KMS-11 (cell line): ENCODE measurements around the gene SPATA31E1.
A peak's percentile ranks its signal among the peaks of the same experiment; 100 is the strongest.
"Not testable (repeated sequence)": the region's sequence is repeated elsewhere in the genome, so short reads cannot be mapped to it uniquely, and the experiment has no call there.

Experiments
- H2AFZ ChIP-seq: fragments of 200-600 bp; sonication (generic); 2 replicates; pipeline ENCODE4 v1.6.1; 2016; ENCODE audit warnings: antibody characterized with exemption, mixed run types, low read depth
- H3K27ac ChIP-seq: fragments of 200-600 bp; sonication (generic); 2 replicates; pipeline ENCODE4 v1.6.1; 2016; ENCODE audit warnings: mild to moderate bottlenecking, mixed run types
- H3K27me3 ChIP-seq: fragments of 200-600 bp; sonication (generic); 2 replicates; pipeline ENCODE4 v1.6.1; 2017; ENCODE audit warnings: mild to moderate bottlenecking, low read depth, mixed run types, moderate library complexity; ENCODE audit not compliant: insufficient read depth
- H3K36me3 ChIP-seq: fragments of 200-600 bp; sonication (generic); 2 replicates; pipeline ENCODE4 v1.6.1; 2017; ENCODE audit warnings: mild to moderate bottlenecking, mixed run types; ENCODE audit not compliant: insufficient read depth
- H3K4me1 ChIP-seq: fragments of 200-600 bp; sonication (generic); 2 replicates; pipeline ENCODE4 v1.6.1; 2016; ENCODE audit warnings: mild to moderate bottlenecking, low read depth, mixed run types; ENCODE audit not compliant: poor library complexity, severe bottlenecking
- H3K4me2 ChIP-seq: fragments of 200-600 bp; sonication (generic); 2 replicates; pipeline ENCODE4 v1.7.0; 2016; ENCODE audit warnings: mild to moderate bottlenecking, mixed run types
- H3K4me3 ChIP-seq: fragments of 200-600 bp; sonication (generic); IDR thresholded peaks from 2 replicates; pipeline ENCODE4 v1.6.1; 2017; ENCODE audit warnings: low read depth, low read length, mixed read lengths; ENCODE audit not compliant: insufficient read depth
- H3K79me2 ChIP-seq: fragments of 200-600 bp; sonication (generic); 2 replicates; pipeline ENCODE4 v1.6.1; 2016; ENCODE audit warnings: low read depth, mixed run types; ENCODE audit not compliant: insufficient read depth
- H3K9ac ChIP-seq: fragments of 200-600 bp; sonication (generic); 2 replicates; pipeline ENCODE4 v1.6.1; 2016; ENCODE audit warnings: mild to moderate bottlenecking, mixed run types
- H4K20me1 ChIP-seq: fragments of 200-600 bp; sonication (generic); 2 replicates; pipeline ENCODE4 v1.6.1; 2016; ENCODE audit warnings: mild to moderate bottlenecking, mixed run types; ENCODE audit not compliant: insufficient read depth
- CTCF ChIP-seq: fragments of 200-600 bp; sonication (generic); conservative IDR thresholded peaks from 2 replicates; pipeline ENCODE4 v1.6.1; 2017; ENCODE audit warnings: low read depth, mild to moderate bottlenecking, antibody characterized with exemption, low read length, moderate library complexity, mixed read lengths

The SPATA31E1 gene

DNA sequence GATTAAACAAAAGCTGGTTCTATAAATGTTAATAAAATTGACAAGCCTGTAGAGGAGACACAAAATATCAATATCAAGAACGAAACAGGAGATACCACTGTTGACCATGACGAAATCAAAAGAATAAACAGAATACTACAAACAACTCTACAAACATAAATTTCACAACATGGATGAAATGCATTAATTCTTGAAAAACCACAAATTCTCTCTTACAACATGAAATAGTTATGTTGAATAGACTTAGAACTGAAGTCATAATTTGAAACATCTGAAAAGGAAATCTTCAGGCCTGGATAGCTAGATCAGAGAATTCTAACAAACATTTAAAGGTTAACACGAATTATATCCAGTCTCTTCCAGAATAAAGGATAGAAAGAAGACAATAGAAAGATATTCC, 28.1 kb downstream of the SPATA31E1 start:
- Histone ChIP-seq H3K9ac (no peak overlapping the region), H3K36me3 (no peaks in the 10 kb centered on the region), H2AFZ (no peak overlapping the region)

GRCh38 chr9:87917662-87918061, 35.0 kb downstream of the SPATA31E1 start, which contains the start of gene SPATA31C1:
TSS of gene SPATA31C1 (plus strand) at chr9:87917962.
- not testable (repeated sequence) for H3K4me2 ChIP-seq, H3K9ac ChIP-seq, H3K36me3 ChIP-seq, H3K27me3 ChIP-seq, H3K27ac ChIP-seq, H4K20me1 ChIP-seq, H3K79me2 ChIP-seq, H3K4me3 ChIP-seq, H2AFZ ChIP-seq
- H3K4me1 ChIP-seq = peaks cover 21% of the 10 kb centered on the region

More for the DNA sequence above, 28.1 kb downstream of the SPATA31E1 start:
- H3K27ac ChIP-seq = no peak overlapping the region
- no peaks in the 10 kb centered on the region for H4K20me1 ChIP-seq
- TF ChIP-seq CTCF = no peak
- H3K4me1 ChIP-seq = peaks cover 12% of the 10 kb centered on the region
- peaks cover 5% of the 10 kb centered on the region; the same call in 1 of the 2 replicates for H3K79me2 ChIP-seq
- H3K27me3 ChIP-seq = no peaks in the 10 kb centered on the region
- no peak overlapping the region for H3K4me2 ChIP-seq
- H3K4me3 ChIP-seq = no peak overlapping the region

DNA sequence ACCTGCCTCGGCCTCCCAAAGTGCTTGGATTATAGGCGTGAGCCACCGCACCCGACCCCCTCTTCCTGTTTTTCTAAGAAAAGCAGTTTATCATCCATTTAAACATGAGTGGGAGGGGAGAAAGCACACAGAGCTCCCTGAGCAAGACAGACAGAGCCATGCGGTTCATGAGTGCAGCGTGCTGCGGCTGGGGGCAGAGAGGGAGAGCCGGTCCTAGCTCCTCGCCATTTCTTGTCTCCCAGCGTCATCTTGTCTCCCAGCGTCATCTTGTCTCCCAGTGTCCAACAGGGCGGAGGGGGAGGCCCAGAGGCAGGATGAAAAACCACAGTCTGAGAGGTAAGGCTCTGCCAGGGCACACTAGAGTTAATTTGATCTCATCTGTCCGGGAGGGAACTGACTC, 36.3 kb downstream of the SPATA31E1 start:
- H3K4me3 ChIP-seq, H3K36me3 ChIP-seq, H3K27me3 ChIP-seq, H4K20me1 ChIP-seq, H2AFZ ChIP-seq, H3K79me2 ChIP-seq, H3K27ac ChIP-seq, H3K4me2 ChIP-seq, H3K9ac ChIP-seq: not testable (repeated sequence)
- peaks cover 30% of the 10 kb centered on the region for H3K4me1 ChIP-seq

DNA sequence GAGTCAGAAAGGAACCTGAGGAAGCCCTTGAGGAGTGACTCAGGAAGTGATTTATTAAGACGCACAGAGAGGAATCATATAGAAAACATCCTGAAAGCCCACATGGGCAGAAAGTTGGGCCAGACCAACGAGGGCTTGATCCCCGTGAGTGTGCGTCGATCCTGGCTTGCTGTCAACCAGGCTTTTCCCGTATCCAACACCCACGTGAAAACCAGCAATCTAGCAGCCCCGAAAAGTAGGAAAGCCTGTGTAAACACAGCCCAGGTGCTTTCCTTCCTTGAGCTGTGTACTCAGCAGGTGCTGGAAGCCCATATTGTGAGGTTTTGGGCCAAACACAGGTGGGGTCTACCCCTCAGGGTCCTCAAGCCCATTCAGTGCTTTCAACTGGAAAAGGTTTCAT, 38.9 kb downstream of the SPATA31E1 start:
- H3K4me3 ChIP-seq, H3K79me2 ChIP-seq, H4K20me1 ChIP-seq, H3K36me3 ChIP-seq, H3K27me3 ChIP-seq, H2AFZ ChIP-seq: not testable (repeated sequence)
- H3K4me1 ChIP-seq = peaks cover 38% of the 10 kb centered on the region
- H3K27ac ChIP-seq = peak overlapping the region; percentile 99
- peak overlapping the region; percentile 89 for H3K4me2 ChIP-seq
- H3K9ac ChIP-seq = peak overlapping the region; percentile 82; the same call in 1 of the 2 replicates

DNA sequence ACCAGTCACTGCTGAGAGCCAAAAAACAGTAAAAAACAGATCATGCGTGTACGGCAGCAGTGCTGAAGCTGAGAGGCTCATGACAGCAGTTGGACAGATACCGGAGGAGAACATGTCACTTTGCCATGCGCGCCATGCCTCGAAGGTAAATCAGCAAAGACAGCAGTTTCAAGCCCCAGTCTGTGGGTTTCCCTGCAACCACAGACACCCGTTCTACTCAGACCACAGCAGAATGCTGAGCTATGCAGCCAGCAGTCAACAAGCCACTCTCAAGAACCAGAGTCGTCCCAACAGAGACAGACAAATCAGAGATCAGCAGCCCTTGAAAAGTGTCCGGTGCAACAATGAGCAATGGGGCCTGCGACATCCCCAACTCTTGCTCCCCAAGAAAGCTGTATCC, 40.3 kb downstream of the SPATA31E1 start:
- H4K20me1 ChIP-seq, H3K4me3 ChIP-seq, H3K36me3 ChIP-seq, H3K27me3 ChIP-seq, H3K79me2 ChIP-seq: not testable (repeated sequence)
- peak overlapping the region; percentile 99 for H3K27ac ChIP-seq
- peaks cover 38% of the 10 kb centered on the region for H3K4me1 ChIP-seq
- H3K4me2 ChIP-seq = peak overlapping the region; percentile 89
- H3K9ac ChIP-seq = peak overlapping the region; percentile 82
- peak overlapping the region; percentile 73 for H2AFZ ChIP-seq

DNA sequence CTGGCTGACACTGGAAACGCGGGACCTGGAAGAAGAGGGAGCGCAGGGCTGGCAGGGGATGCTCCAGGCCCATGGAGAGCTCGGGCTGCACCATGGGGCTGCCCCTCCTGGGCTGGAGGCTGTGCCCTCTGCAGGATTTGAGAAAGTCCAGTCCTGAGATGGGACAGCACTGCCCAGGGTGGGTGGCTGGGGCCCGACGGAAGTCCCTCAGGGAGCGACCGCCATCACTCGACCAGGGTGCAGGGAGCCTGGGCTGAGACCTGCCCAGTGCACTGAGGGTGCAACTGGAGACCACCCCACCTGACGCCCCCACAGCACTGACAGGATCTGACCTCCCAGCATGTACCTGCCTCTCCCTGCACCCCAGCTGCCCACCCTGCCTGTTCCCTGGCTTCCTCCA, 42.2 kb downstream of the SPATA31E1 start:
- not testable (repeated sequence) for H3K4me3 ChIP-seq, H3K36me3 ChIP-seq, H3K79me2 ChIP-seq, H2AFZ ChIP-seq, H4K20me1 ChIP-seq, H3K27ac ChIP-seq, H3K9ac ChIP-seq, H3K4me2 ChIP-seq, H3K27me3 ChIP-seq
- H3K4me1 ChIP-seq = peaks cover 38% of the 10 kb centered on the region

GRCh38 chr9:87929152-87929551, 46.5 kb downstream of the SPATA31E1 start:
- H3K4me2 ChIP-seq, H3K9ac ChIP-seq, H3K79me2 ChIP-seq, H3K27ac ChIP-seq, H3K27me3 ChIP-seq, H2AFZ ChIP-seq, H3K4me1 ChIP-seq, H3K36me3 ChIP-seq, H3K4me3 ChIP-seq, H4K20me1 ChIP-seq: not testable (repeated sequence)

DNA sequence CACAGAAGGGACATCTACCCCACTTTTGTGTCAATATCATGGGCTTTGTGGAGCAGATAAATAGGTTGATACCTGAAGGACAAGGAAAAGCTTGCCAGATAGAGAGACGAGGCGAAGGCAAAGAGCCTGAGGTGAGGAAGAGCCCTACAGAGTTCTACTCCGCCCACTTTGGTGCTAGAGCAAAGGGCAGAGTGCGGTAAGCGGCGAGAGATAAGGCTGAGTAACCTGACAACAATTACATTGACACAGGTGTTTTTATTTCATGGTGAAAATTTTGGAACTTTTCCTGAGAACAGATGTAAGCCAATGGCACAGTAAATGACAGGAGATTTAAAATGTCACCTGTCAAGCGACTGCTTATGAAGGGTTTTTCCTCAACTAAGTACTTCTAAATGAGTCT, 51.8 kb downstream of the SPATA31E1 start:
- H3K4me1 ChIP-seq, H3K36me3 ChIP-seq, H3K4me2 ChIP-seq, H3K27me3 ChIP-seq, H3K79me2 ChIP-seq, H3K4me3 ChIP-seq, H3K27ac ChIP-seq, H3K9ac ChIP-seq, H4K20me1 ChIP-seq, H2AFZ ChIP-seq: not testable (repeated sequence)

- H3K27ac ChIP-seq, H3K4me3 ChIP-seq, H3K4me1 ChIP-seq, H3K36me3 ChIP-seq, H3K4me2 ChIP-seq, H4K20me1 ChIP-seq, H3K27me3 ChIP-seq, H2AFZ ChIP-seq, H3K79me2 ChIP-seq, H3K9ac ChIP-seq: not testable (repeated sequence)
Observed at GRCh38 chr9:87937352-87937751, 54.7 kb downstream of the SPATA31E1 start.

- not testable (repeated sequence) for H3K4me3 ChIP-seq, H3K9ac ChIP-seq, H3K4me1 ChIP-seq
Observed at GRCh38 chr9:87937918-87938317, 55.2 kb downstream of the SPATA31E1 start.

More at GRCh38 chr9:87937918-87938317, 55.2 kb downstream of the SPATA31E1 start:
- not testable (repeated sequence) for H3K79me2 ChIP-seq, H4K20me1 ChIP-seq, H3K4me2 ChIP-seq, H3K36me3 ChIP-seq, H3K27me3 ChIP-seq, H3K27ac ChIP-seq, H2AFZ ChIP-seq
